G401 (cell line): ENCODE data around the gene TRABD2B. TPM values are rescaled to one million over a fixed set of nuclear protein-coding genes. Genes with fewer than 3 reads are reported as not detected.

Source experiments
- DNase-seq: peaks from one replicate; pipeline ENCODE4 v3.0.0-alpha.2; 2015; ENCODE audit warnings: low spot score
- in situ Hi-C: cut with HindIII; loops from 2 replicates; pipeline ENCODE4 v1.10.0; 2016; ENCODE audit warnings: low sequenced_read_pairs, mixed read lengths
- total RNA-seq: library from RNA; depleted of rRNA; stranded (reverse); fragments of >200 nt; shearing (Covaris generic); gene quantifications from 2 replicates; pipeline ENCODE4 v1.2.3, GENCODE V29; 2014

TRABD2B gene
- total RNA-seq, 1 experiment from 2014 or later = not detected

GRCh38 chr1:47996060-47996405 lies 1.2 kb downstream of the TRABD2B start:
- in situ Hi-C loops = no loop called here
- no peak for DNase-seq

DNA sequence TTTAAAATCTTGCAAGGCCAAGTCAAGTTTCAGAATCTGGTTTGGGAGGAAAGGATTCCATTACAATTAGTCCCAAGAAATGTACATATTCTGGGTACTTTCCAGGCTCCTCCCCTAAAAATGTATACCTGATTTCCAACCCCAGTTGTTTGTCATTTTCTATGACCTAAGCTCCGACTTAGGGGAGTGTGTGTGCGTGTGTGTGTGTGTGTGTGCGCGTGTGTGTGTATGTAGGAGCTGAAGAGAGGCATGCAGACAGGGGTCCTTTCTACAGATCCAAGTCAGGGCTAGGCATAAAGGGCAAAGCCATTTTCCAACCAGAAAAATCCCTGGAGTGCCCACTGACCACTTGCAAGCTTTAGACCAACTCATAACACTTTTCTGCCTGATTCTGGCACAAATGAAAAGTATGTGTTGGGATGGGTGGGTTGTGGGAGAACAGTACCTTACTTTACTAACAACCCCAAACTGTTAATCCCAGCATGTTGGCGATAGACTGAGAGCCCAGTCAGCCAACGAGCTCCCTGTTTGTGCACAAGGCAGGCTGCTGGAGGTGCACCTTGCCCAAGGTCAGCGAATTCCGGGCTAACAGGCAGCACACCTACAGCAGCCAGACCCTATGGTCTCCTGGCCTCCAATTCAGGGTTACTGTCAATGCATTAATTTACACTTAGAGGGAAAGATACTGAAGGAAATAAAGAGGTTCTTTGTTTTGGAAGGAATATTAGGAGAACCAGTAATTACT lies 1.7 kb downstream of the TRABD2B start:
- no peak for DNase-seq
- in situ Hi-C loops = no loop called here

GRCh38 chr1:47993881-47994625 lies 3.1 kb downstream of the TRABD2B start:
- no peak for DNase-seq
- in situ Hi-C loops = no loop called here

GRCh38 chr1:47993416-47993740 lies 3.8 kb downstream of the TRABD2B start:
- DNase-seq = no peak
- in situ Hi-C loops = no loop called here

GRCh38 chr1:47992720-47993415 lies 4.3 kb downstream of the TRABD2B start:
- no peak for DNase-seq
- in situ Hi-C loops = no loop called here

DNA sequence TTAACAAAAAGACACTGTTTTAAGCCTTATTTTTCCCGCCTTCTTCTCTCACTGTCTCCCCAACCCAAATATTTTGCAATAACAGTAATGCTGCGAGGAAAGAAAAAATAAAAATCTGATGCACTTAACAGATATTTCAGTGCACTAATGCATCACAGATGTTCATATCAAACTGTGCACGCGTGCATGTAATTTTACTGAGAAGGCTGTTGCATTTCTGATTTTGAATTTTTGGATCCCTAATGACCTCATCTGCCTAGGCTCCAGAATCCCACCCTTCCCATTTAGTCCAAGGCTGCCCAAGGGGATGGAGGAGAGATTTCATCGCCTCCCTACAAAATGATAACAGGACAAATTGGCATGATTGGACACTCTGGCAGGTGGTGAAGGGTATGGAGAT lies 5.5 kb downstream of the TRABD2B start:
- in situ Hi-C loops = no loop called here
- no peak for DNase-seq

DNA sequence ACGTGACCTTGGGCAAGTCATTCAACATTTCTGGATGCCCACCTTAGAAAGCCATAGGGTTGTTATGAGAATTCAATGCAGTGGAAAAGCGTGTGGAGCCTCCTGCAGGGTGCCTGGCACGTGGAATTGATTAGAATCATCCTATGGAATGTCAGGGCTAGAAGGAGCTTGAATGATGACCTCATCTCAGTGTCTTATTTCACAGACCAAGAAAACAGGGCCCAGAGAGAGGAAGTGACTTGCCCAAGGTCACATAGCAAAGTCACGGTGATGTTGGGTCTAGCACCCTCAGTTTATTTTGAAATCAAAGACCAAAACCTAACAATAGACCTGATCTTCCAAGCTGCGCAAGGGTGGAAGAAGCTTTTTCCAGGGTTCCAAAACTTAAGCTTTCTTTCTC lies 6.0 kb downstream of the TRABD2B start:
- in situ Hi-C loops = no loop called here

DNA sequence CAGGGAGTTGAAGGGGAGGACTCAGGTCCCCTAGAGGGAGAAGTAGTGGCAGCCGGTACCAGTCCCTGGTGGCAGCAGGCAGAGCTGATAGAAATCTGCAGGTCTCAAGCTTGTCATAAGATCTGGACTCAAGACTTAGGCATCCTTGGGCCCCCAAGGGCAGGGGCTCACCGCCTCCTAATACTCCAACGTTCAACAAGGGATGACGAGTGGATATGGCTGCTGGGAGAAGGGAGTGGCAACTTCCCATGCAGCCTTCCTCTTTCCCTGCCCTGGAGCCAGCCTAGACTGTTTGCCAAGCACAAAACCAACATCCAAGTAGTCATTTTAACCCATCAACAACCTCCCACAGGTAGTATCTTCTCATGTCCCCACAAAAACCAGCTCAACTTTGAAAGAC lies 6.9 kb downstream of the TRABD2B start:
- no peak for DNase-seq
- in situ Hi-C loops = no loop called here

More for the DNA sequence above, 6.0 kb downstream of the TRABD2B start:
- DNase-seq = no peak

- in situ Hi-C loops = no loop called here
- DNase-seq = peak; percentile 32
These were observed 9.6 kb downstream of the TRABD2B start for GRCh38 chr1:47987601-47988000.

DNA sequence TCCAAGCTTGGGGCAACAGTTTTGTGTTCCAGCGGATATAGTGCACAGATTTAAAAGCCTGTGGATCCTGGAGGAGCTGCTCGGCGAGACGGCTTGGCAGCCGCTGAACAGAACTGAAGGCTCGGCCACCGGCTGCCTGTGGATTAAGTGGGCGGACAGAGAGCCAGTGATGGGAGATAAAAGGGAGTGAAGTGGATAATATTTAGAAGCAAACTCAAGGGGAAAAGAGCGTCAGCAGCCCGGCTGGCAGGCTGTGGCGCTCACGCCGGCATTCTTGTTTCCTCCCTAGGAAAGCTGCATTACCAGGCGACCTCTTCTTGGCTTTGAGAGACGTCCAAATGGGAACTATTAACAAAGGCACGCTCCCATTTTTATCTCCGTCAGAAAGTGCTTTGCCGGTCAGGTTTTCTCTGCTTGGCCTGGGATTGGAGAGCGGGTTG lies 10.4 kb downstream of the TRABD2B start:
- in situ Hi-C loops = no loop called here
- peak; percentile 49 for DNase-seq

DNA sequence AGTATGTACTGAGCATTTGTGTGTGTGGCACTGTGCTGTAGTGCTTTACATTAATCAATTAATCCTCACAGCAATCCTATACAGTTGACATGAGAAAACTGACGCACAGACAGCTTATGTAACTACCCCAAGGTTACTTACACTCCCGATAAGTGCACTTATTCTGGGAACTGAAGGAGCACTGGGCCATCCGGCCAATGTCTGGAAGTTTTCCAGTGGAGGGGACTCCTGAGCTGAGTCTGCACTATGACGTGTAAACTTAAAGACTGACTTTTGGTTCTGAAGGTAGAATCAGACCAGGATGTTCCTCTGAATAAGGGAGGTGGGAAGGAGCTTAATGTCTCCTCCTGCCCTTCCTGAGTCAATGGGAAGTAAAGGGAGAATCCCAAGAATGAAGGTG lies 12.2 kb downstream of the TRABD2B start:
- no peak for DNase-seq
- in situ Hi-C loops = no loop called here

- DNase-seq = no peak
- in situ Hi-C loops = no loop called here
These were observed 12.9 kb downstream of the TRABD2B start for GRCh38 chr1:47984175-47984789.

DNA sequence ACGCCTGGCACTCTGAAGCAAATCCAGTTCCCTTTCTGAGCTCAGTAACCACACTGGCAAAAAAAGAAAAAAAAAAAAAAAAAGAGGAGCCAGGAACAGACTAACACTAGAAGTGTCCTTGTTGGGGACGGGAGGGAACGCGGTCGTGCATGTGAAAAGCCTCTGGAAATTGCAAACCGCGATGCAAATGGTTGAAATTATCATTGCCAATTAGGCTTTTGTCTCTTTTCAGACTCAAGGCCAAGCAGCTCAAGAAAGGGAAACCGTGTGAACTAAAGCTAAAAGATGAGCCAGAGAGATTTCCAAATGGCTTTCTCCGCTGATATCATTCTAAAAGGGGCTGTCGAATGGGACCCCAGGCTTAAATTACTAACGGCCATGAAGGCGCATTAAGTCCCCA lies 13.5 kb downstream of the TRABD2B start:
- no peak for DNase-seq
- in situ Hi-C loops = no loop called here

DNA sequence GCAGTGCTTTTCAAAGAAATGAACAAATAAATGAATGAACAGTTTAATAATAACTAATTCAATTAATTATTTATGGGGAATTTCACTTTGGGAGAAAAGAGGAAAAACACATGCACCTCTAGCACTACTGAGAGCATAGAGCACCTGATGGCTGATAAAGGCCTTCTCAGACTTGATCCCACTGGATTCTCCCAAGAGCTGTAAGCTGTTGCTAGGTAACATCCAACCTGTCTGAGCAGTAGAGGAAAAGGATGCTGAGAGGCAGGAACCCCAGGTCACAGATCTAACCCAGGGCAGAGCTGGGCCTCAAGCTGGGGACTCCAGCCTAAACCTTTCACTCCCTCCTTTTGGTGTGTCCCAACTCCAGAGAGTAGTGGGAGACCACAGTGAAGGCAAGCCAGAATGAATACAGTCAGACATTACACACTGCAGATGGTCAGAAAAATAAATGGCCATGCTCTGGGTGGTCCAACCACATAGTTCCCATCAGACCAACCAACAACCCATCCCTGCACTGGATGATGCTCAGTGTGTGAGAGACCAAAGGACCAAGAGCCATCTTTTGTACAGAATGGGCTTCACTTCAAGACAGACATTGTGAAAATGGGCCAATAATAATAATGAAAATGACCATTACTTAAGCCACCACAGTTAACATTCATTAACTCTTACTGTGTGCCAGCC lies 15.4 kb downstream of the TRABD2B start:
- no peak for DNase-seq
- in situ Hi-C loops = no loop called here

GRCh38 chr1:47980501-47980900 lies 16.7 kb downstream of the TRABD2B start:
- no peak for DNase-seq
- in situ Hi-C loops = no loop called here

GRCh38 chr1:47979724-47980123 lies 17.5 kb downstream of the TRABD2B start:
- in situ Hi-C loops = no loop called here
- no peak for DNase-seq

DNA sequence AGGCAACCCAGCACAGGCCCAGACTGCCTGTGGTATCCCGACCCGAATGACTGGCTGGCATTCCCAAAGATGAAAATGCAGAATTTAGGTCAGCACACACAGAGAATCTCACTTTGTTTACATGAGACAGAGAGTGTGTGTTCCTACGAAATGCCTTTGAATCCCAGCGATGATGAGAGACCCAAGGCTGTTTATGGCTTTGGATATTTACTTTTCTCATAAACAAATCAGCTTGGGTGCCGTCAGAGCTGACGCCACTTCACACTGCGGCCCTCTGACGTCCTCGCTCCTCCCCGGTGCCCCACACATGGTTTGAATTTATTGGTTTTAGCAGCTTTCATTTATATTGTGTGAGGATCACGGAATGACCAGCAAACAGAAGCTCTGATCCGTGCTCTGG lies 18.7 kb downstream of the TRABD2B start:
- no peak for DNase-seq
- in situ Hi-C loops = no loop called here

GRCh38 chr1:47976728-47977127 lies 20.5 kb downstream of the TRABD2B start:
- no peak for DNase-seq
- in situ Hi-C loops = no loop called here

- in situ Hi-C loops = no loop called here
- DNase-seq = no peak
These were observed 20.9 kb downstream of the TRABD2B start for GRCh38 chr1:47976267-47976666.
